H1 (cell line): ENCODE measurements around the gene RPL12. TPM values are rescaled to one million over a fixed set of nuclear protein-coding genes. Genes with fewer than 3 reads are reported as not detected.

ENCODE experiments used
- CTCF ChIA-PET: fragments of 300-600 bp; sonication (Branson Sonifier 250); formaldehyde crosslinking; loops from one replicate; lab custom pipeline; 2021; ENCODE audit not compliant: partially characterized antibody; lab: Charles Lee
- POLR2A ChIA-PET: fragments of 300-600 bp; sonication (Branson Sonifier 250); formaldehyde crosslinking; loops from one replicate; lab custom pipeline; 2021; ENCODE audit warnings: inconsistent platforms; ENCODE audit not compliant: partially characterized antibody; lab: Charles Lee
- DNase-seq, 2 experiments: peaks; one replicate each; pipeline versions ENCODE4 v3.0.0 to v3.0.0-alpha.2; 2010 to 2022; ENCODE audit warnings: low spot score in 2 of 2, low read depth in 1 of 2, mixed read lengths in 1 of 2
- FAIRE-seq: peaks from 2 replicates; lab custom pipeline; 2011; peaks lifted over from hg19 to GRCh38; lab: Jason Lieb, UNC
- H2AFZ ChIP-seq: 2 replicates; pipeline ENCODE4 v1.8.1; 2012; ENCODE audit warnings: low read length, inconsistent platforms
- H2AK5ac ChIP-seq: 2 replicates; pipeline ENCODE4 v1.6.1; 2013; ENCODE audit warnings: low read depth, low read length
- H2BK120ac ChIP-seq: replicated peaks from 2 replicates; pipeline ENCODE3; 2013; ENCODE audit warnings: low read depth, low read length, inconsistent platforms
- H2BK12ac ChIP-seq: 2 replicates; pipeline ENCODE4 v1.6.1; 2013; ENCODE audit warnings: low read depth, low read length
- H2BK15ac ChIP-seq: 2 replicates; pipeline ENCODE4 v1.6.1; 2013; ENCODE audit warnings: low read length
- H2BK20ac ChIP-seq: 2 replicates; pipeline ENCODE4 v1.6.1; 2013; ENCODE audit warnings: low read length
- H2BK5ac ChIP-seq: 2 replicates; pipeline ENCODE4 v1.6.1; 2013; ENCODE audit warnings: low read depth, low read length
- H3K14ac ChIP-seq: 2 replicates; pipeline ENCODE4 v1.6.1; 2013; ENCODE audit warnings: inconsistent platforms; ENCODE audit not compliant: insufficient read length
- H3K18ac ChIP-seq: 2 replicates; pipeline ENCODE4 v1.6.1; 2013; ENCODE audit warnings: low read length; ENCODE audit errors: extremely low read depth
- H3K23ac ChIP-seq: 2 replicates; pipeline ENCODE4 v1.6.1; 2013; ENCODE audit warnings: inconsistent platforms; ENCODE audit not compliant: insufficient read length
- H3K23me2 ChIP-seq: 2 replicates; pipeline ENCODE4 v1.6.1; 2013; ENCODE audit warnings: low read depth, low read length
- H3K27ac ChIP-seq: 2 replicates; pipeline ENCODE4 v1.6.1; 2011; ENCODE audit warnings: low read depth, low read length, inconsistent platforms
- H3K27me3 ChIP-seq, 4 experiments: replicated peaks in 1 of 4; 1 replicate in 1 of 4; 2 replicates in 3 of 4; pipeline versions ENCODE4 v1.6.1 to v1.8.1; 2011 to 2013; ENCODE audit warnings: low read length in 3 of 4, mild to moderate bottlenecking in 3 of 4, inconsistent platforms in 2 of 4, mixed read lengths in 2 of 4, moderate library complexity in 1 of 4; ENCODE audit not compliant: control insufficient read depth in 3 of 4, insufficient read depth in 3 of 4; ENCODE audit errors: extremely low read depth in 1 of 4
- H3K36me3 ChIP-seq, 4 experiments: 2 replicates each; pipeline versions ENCODE4 v1.6.1 to v1.8.1; 2011 to 2013; ENCODE audit warnings: mild to moderate bottlenecking in 4 of 4, low read length in 3 of 4, moderate library complexity in 2 of 4, control low read depth in 1 of 4, inconsistent platforms in 1 of 4; ENCODE audit not compliant: insufficient read depth in 4 of 4, control insufficient read depth in 2 of 4
- H3K4ac ChIP-seq: replicated peaks from 2 replicates; pipeline ENCODE3; 2013; ENCODE audit warnings: low read length, low read depth, mixed read lengths, inconsistent platforms; ENCODE audit not compliant: insufficient read length
- H3K4me1 ChIP-seq, 4 experiments: replicated peaks in 1 of 4; 1 replicate in 1 of 4; 2 replicates in 3 of 4; pipeline versions ENCODE4 v1.6.1 to v1.8.1; 2011 to 2013; ENCODE audit warnings: low read length in 3 of 4, inconsistent platforms in 2 of 4, mixed read lengths in 1 of 4; ENCODE audit not compliant: insufficient read depth in 4 of 4, control insufficient read depth in 3 of 4
- H3K4me2 ChIP-seq, 2 experiments: 2 replicates each; pipeline versions ENCODE4 v1.6.1 to v1.8.1; 2011 to 2013; ENCODE audit warnings: low read depth in 2 of 2, low read length in 2 of 2, control low read depth in 1 of 2, inconsistent platforms in 1 of 2, mild to moderate bottlenecking in 1 of 2; ENCODE audit not compliant: insufficient read depth in 1 of 2
- H3K4me3 ChIP-seq, 4 experiments: fragments of 200-600, 300-600 bp in 1 of 4; sonication (generic), shearing (Covaris generic), sonication (Bioruptor Twin) in 1 of 4; 2 replicates each; pipeline versions ENCODE4 v1.5.1 to v1.8.1; 2011 to 2016; ENCODE audit warnings: low read length in 4 of 4, low read depth in 3 of 4, control low read depth in 2 of 4, inconsistent platforms in 2 of 4, mild to moderate bottlenecking in 2 of 4, mixed read lengths in 1 of 4, moderate library complexity in 1 of 4; ENCODE audit not compliant: insufficient read depth in 2 of 4; ENCODE audit errors: extremely low read depth in 1 of 4
- H3K56ac ChIP-seq: replicated peaks from 2 replicates; pipeline ENCODE3; 2013; ENCODE audit warnings: low read depth, mild to moderate bottlenecking, mixed read lengths, low read length, inconsistent platforms; ENCODE audit not compliant: insufficient read length
- H3K79me1 ChIP-seq: 2 replicates; pipeline ENCODE4 v1.6.1; 2013; ENCODE audit warnings: low read depth, low read length, control low read depth
- H3K79me2 ChIP-seq, 2 experiments: 2 replicates each; pipeline versions ENCODE4 v1.6.1 to v1.8.1; 2012 to 2013; ENCODE audit warnings: low read length in 2 of 2, mild to moderate bottlenecking in 2 of 2, inconsistent platforms in 1 of 2; ENCODE audit not compliant: insufficient read depth in 2 of 2, control insufficient read depth in 1 of 2
- H3K9ac ChIP-seq, 4 experiments: replicated peaks in 1 of 4; 1 replicate in 1 of 4; 2 replicates in 3 of 4; pipeline versions ENCODE4 v1.6.1 to v1.8.1; 2011 to 2013; ENCODE audit warnings: low read depth in 3 of 4, low read length in 3 of 4, control low read depth in 2 of 4, mild to moderate bottlenecking in 2 of 4, moderate library complexity in 2 of 4, inconsistent platforms in 1 of 4; ENCODE audit errors: extremely low read depth in 1 of 4
- H3K9me3 ChIP-seq, 2 experiments: 2 replicates each; pipeline versions ENCODE4 v1.6.1 to v1.8.1; 2012 to 2013; ENCODE audit warnings: mild to moderate bottlenecking in 2 of 2, moderate library complexity in 2 of 2, control low read depth in 1 of 2, inconsistent platforms in 1 of 2, low read depth in 1 of 2, low read length in 1 of 2, mixed read lengths in 1 of 2; ENCODE audit not compliant: insufficient read depth in 2 of 2
- H4K20me1 ChIP-seq, 2 experiments: replicated peaks in 1 of 2; 2 replicates each; pipeline versions ENCODE3 to v1.8.1; 2011 to 2013; ENCODE audit warnings: inconsistent platforms in 2 of 2, low read length in 2 of 2, mild to moderate bottlenecking in 1 of 2; ENCODE audit not compliant: insufficient read depth in 2 of 2, control insufficient read depth in 1 of 2
- H4K5ac ChIP-seq: 2 replicates; pipeline ENCODE4 v1.6.1; 2013; ENCODE audit warnings: low read length, low read depth, mixed read lengths, inconsistent platforms; ENCODE audit not compliant: insufficient read length
- H4K8ac ChIP-seq: 2 replicates; pipeline ENCODE4 v1.8.0; 2013; ENCODE audit warnings: mild to moderate bottlenecking, moderate library complexity, low read length, inconsistent platforms; ENCODE audit not compliant: insufficient read depth; ENCODE audit errors: extremely low read depth
- H4K91ac ChIP-seq: replicated peaks from 2 replicates; pipeline ENCODE3; 2013; ENCODE audit warnings: low read length, mixed read lengths, inconsistent platforms; ENCODE audit not compliant: insufficient read length
- BACH1 ChIP-seq: IDR thresholded peaks from 2 replicates; pipeline ENCODE4 v1.6.1; 2012; ENCODE audit warnings: low read length, improper control_type of control experiment
- CBX5 ChIP-seq: fragments of 300-800, 300-1000 bp; sonication (generic); IDR thresholded peaks from 2 replicates; pipeline ENCODE4 v1.7.1; 2016; ENCODE audit warnings: antibody characterized with exemption, low read length, low read depth
- POLR2AphosphoS5 ChIP-seq: IDR thresholded peaks from 2 replicates; pipeline ENCODE4 v1.6.1; 2011; ENCODE audit warnings: low read depth, low read length
- SP2 ChIP-seq: IDR thresholded peaks from 2 replicates; pipeline ENCODE4 v1.6.1; 2012; ENCODE audit warnings: mild to moderate bottlenecking, low read length, inconsistent platforms
- TAF1 ChIP-seq: IDR thresholded peaks from 2 replicates; pipeline ENCODE4 v1.6.1; 2011; ENCODE audit warnings: mild to moderate bottlenecking, low read depth, low read length
- WGBS, 2 experiments: shearing (Covaris generic) in 1 of 2; methylation state at CpG; one replicate each; pipeline versions ENCODE4 v1.1.6 to v1.1.7; 2013 to 2015; ENCODE audit warnings: low lambda C conversion rate in 2 of 2, mixed read lengths in 2 of 2, inconsistent platforms in 1 of 2, low coverage in 1 of 2, missing lambda C conversion rate in 1 of 2; ENCODE audit not compliant: insufficient replicate concordance in 2 of 2, insufficient coverage in 1 of 2, insufficient read length in 1 of 2; ENCODE audit errors: extremely low coverage in 1 of 2, missing lambda C conversion rate in 1 of 2; 5-methylcytosine and 5-hydroxymethylcytosine counted together
- polyA plus RNA-seq, 7 experiments: library from polyadenylated mRNA; depleted of rRNA in 3 of 7; stranded (reverse) in 5 of 7; unstranded in 2 of 7; fragments of >200 nt in 5 of 7; fragments of 200-250 nt in 2 of 7; gene quantifications; 1 replicate in 5 of 7; 2 replicates in 1 of 7; 4 replicates in 1 of 7; pipeline versions ENCODE4 v1.2.1 to v1.2.3, GENCODE V29; 2011 to 2013; ENCODE audit warnings: missing spikeins in 2 of 7, mixed read lengths in 2 of 7
- total RNA-seq: library from RNA; stranded (reverse); fragmentation: NEBNext Ultra II Directional; extraction: Animal tissue kit (Norgen Biotek cat#: 25700); gene quantifications from 2 replicates; pipeline ENCODE4 v1.2.1, GENCODE V29; 2021
- TF ChIP-seq, protein P1 (sequence below), 3 experiments: IDR thresholded peaks; 1 replicate in 2 of 3; 2 replicates in 1 of 3; pipeline versions ENCODE4 v1.5.1 to v1.6.1; 2011; ENCODE audit warnings: low read length in 3 of 3, mild to moderate bottlenecking in 3 of 3, inconsistent platforms in 2 of 3, low read depth in 1 of 3, moderate library complexity in 1 of 3; ENCODE audit not compliant: insufficient read depth in 1 of 3; ENCODE audit errors: control extremely low read depth in 1 of 3
- TF ChIP-seq, protein P2 (sequence below): IDR thresholded peaks from 2 replicates; pipeline ENCODE4 v1.6.1; 2012; ENCODE audit warnings: inconsistent platforms

RPL12 gene
- total and polyA plus RNA-seq, 2 of the 8 experiments (the other 6 are each of a cell fraction or from before 2014, with no cell fraction given) = 1,993 to 4,892 TPM

DNA sequence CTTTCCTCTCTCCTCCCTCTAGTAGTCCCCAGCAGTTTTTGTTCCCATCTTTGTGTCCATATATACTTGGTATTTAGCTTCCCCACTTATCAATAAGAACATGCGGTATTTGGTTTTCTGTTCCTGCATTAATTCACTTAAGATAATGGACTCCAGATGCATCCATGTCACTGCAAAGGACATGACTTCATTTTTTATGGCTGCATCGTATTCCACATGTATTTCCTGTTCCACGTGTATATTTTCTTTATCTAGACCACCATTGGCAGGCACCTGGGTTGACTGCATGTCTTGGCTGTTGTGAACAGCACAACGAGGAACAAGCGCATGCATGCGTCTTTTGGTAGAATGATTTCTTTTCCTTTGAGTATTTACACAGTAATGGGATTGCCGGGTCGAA, 20.8 kb downstream of the RPL12 start:
- Histone ChIP-seq H3K18ac (no peak overlapping the region), H3K27ac (no peak overlapping the region), H2BK20ac (no peak overlapping the region), H4K91ac (no peak overlapping the region), H3K79me2 (peaks cover 4 to 24% of the 10 kb centered on the region in 2 experiments; a peak in 3 of 4 replicates), H3K56ac (no peak overlapping the region), H3K14ac (no peak overlapping the region)
- 95% methylated on average over 8 of the region's 8 CpGs; no CpG with 5 or more reads in 1 of the 2 experiments for WGBS, 2 experiments
- DNase-seq (no peak), FAIRE-seq (no peak)
- TF ChIP-seq, protein P1, sequence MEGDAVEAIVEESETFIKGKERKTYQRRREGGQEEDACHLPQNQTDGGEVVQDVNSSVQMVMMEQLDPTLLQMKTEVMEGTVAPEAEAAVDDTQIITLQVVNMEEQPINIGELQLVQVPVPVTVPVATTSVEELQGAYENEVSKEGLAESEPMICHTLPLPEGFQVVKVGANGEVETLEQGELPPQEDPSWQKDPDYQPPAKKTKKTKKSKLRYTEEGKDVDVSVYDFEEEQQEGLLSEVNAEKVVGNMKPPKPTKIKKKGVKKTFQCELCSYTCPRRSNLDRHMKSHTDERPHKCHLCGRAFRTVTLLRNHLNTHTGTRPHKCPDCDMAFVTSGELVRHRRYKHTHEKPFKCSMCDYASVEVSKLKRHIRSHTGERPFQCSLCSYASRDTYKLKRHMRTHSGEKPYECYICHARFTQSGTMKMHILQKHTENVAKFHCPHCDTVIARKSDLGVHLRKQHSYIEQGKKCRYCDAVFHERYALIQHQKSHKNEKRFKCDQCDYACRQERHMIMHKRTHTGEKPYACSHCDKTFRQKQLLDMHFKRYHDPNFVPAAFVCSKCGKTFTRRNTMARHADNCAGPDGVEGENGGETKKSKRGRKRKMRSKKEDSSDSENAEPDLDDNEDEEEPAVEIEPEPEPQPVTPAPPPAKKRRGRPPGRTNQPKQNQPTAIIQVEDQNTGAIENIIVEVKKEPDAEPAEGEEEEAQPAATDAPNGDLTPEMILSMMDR (IDR thresholded peaks at IDR 0.05; ENCODE audit: control extremely low read depth in 1 of 3, insufficient read depth in 1 of 3, low read depth in 1 of 3, low read length in 3 of 3) = no peak
- no peak for TF ChIP-seq POLR2AphosphoS5
- TF ChIP-seq SP2 = no peak
- TF ChIP-seq CBX5 = no peak
- TF ChIP-seq, protein P2, sequence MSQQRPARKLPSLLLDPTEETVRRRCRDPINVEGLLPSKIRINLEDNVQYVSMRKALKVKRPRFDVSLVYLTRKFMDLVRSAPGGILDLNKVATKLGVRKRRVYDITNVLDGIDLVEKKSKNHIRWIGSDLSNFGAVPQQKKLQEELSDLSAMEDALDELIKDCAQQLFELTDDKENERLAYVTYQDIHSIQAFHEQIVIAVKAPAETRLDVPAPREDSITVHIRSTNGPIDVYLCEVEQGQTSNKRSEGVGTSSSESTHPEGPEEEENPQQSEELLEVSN = no peak
- no peak for TF ChIP-seq TAF1
- no peak for TF ChIP-seq BACH1
- TF ChIP-seq, all 59 proteins: peak for 0
- Histone ChIP-seq H3K4me3 (no peak overlapping the region), H2AFZ (no peak overlapping the region), H3K23ac (no peak overlapping the region), H3K9me3 (no peaks in the 10 kb centered on the region), H3K4me2 (no peak overlapping the region), H3K4ac (no peak overlapping the region), H4K5ac (no peak overlapping the region), H2AK5ac (no peak overlapping the region), H3K9ac (no peak overlapping the region), H4K20me1 (peaks cover 2% of the 10 kb centered on the region in 2 experiments), H3K36me3 (peaks cover 14 to 38% (median 23%) of the 10 kb centered on the region in 4 experiments), H4K8ac (no peak overlapping the region), H3K4me1 (no peaks in the 10 kb centered on the region), H2BK12ac (no peak overlapping the region), H3K27me3 (no peaks in the 10 kb centered on the region), H2BK15ac (no peak overlapping the region), H2BK5ac (no peak overlapping the region), H3K79me1 (peaks cover 2% of the 10 kb centered on the region; the same call in 1 of the 2 replicates), H3K23me2 (no peaks in the 10 kb centered on the region), H2BK120ac (no peak overlapping the region)
- ChIA-PET CTCF (interaction anchor here (2.2 kb wide), 1 partner anchor 12 kb away, joined by 5 read pairs; no protein-coding TSS in a partner anchor), POLR2A (interaction anchor here (4.4 kb wide), 1 partner anchor 20 kb away, joined by 32 read pairs; the partner anchor contains the start of genes LRSAM1 and RPL12)
